Stimulated activated memory B cell treated with anti-CD40 and anti-IgM and Interleukin-4, amounts not matched to agents 10 μg/mL and 1 μg/mL and 100 μg/mL, for 72 hours (primary cell): ENCODE data around the gene CSE1L.
"Not testable (repeated sequence)": the region's sequence is repeated elsewhere in the genome, so short reads cannot be mapped to it uniquely, and the experiment has no call there.

Source experiments
- ATAC-seq: fragments of 150-1000 bp; cut with Tn5 transposase; 2 replicates; pipeline ENCODE4 v1.10.0; 2021
- H3K27ac Mint-ChIP-seq: one replicate; pipeline ENCODE4 v1.8.0; 2022; ENCODE audit warnings: mild to moderate bottlenecking, mixed read lengths
- H3K27me3 Mint-ChIP-seq: one replicate; pipeline ENCODE4 v1.8.0; 2022; ENCODE audit warnings: mixed read lengths
- H3K36me3 Mint-ChIP-seq: one replicate; pipeline ENCODE4 v1.8.0; 2022; ENCODE audit warnings: mixed read lengths
- H3K4me1 Mint-ChIP-seq: one replicate; pipeline ENCODE4 v1.8.0; 2022; ENCODE audit warnings: mixed read lengths
- H3K4me3 Mint-ChIP-seq: one replicate; pipeline ENCODE4 v1.8.0; 2022; ENCODE audit warnings: mild to moderate bottlenecking, moderate library complexity, mixed read lengths
- H3K9me3 Mint-ChIP-seq: one replicate; pipeline ENCODE4 v1.8.0; 2022; ENCODE audit warnings: mixed read lengths

Gene CSE1L

DNA sequence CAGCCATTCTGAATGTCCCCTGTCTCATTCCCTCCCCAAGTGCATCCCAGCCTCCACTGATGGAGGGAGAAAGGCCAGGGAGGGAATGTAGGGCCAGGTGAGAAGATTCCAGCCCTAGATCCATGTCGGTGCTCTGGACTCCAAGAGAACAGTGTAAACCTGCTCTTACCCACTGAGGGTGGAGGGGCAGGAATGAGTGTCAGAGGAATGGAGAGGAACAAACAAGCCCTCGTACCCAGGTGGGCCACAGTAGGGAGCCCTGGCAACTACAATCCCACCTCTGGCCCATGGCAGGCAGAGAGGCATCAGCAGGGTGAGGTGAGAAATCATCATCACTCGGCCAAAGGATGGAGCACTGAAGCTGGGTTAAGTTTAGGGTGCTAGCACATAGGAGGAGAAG, 87.5 kb downstream of the CSE1L start:
- peaks cover 43% of the 10 kb centered on the region for H3K36me3 Mint-ChIP-seq
- peaks cover 6% of the 10 kb centered on the region for H3K4me1 Mint-ChIP-seq
- peak overlapping the region; percentile 3 for H3K27ac Mint-ChIP-seq
- no peaks in the 10 kb centered on the region for H3K27me3 Mint-ChIP-seq
- no peak for ATAC-seq
- H3K4me3 Mint-ChIP-seq: no peak overlapping the region
- H3K9me3 Mint-ChIP-seq: no peaks in the 10 kb centered on the region

DNA sequence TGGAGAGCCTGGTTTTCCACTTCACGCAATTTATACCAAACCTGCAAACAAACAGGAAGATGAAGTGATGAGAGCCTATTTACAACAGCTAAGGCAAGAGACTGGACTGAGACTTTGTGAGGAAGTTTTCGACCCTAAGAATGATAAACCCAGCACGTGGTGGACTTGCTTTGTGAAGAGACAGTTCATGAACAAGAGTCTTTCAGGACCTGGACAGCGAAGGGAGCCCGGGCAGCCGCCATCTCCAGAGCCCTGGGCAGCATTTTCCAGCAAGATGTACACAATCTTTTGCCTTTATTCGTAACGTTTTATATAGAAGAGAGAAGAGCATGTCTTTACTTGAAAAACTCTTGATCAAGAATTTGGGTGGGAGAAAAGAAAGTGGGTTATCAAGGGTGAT, 88.7 kb downstream of the CSE1L start:
- not testable (repeated sequence) for ATAC-seq, H3K27me3 Mint-ChIP-seq, H3K27ac Mint-ChIP-seq, H3K4me1 Mint-ChIP-seq, H3K4me3 Mint-ChIP-seq, H3K9me3 Mint-ChIP-seq
- H3K36me3 Mint-ChIP-seq: peaks cover 50% of the 10 kb centered on the region

DNA sequence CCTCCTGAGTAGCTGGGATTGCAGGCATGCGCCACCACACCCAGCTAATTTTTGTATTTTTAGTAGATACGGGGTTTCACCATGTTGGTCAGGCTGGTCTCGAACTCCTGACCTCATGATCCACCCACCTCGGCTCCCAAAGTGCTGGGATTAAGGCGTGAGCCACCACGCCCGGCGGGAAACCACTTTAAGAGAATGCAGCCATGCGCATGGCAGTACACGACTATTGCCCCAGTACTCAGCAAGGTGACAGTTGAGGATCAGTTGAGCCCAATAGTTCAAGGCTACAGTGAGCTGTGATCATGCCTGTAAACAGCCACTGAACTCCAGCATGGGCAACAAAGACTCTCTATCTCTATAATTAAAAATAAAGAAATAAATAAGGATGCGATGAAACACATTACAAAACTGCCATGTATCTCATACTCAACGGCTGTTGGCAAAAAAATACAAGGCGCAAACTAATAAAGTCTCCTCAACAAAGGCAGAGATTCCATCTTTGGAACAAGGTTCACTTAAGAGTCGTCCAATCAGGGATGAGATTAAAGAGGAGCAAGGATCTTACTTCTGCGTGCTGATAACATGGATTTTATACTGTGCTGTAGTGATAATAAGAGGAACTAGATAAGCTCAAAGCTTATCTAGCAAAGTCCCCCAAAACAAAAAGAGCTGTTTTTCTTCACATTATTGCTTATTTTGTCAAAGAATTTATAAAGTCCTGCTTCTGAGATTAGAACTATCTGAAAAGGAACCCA, 90.9 kb downstream of the CSE1L start:
- Mint-ChIP-seq H3K4me1 (peaks cover 6% of the 10 kb centered on the region), H3K27ac (no peak overlapping the region), H3K36me3 (peaks cover 33% of the 10 kb centered on the region)

DNA sequence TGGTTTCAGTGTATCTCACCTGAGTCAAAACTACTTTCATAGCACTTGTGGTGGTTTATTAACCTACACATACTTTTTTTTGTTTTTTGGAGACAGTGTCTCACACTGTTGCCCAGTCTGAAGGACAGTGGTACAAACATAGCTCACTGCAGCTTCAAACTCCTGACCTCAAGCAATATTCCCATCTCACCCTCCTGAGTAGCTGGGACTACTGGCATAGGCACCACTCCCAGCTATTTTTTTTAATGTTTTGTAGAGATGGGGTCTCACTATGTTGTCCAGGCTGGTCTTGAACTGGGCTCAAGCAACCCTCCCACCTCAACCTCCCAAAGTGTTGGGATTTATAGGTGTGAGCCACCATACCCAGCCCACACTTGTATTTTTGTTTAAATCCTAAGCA, 92.3 kb downstream of the CSE1L start:
- Mint-ChIP-seq H3K36me3 (peaks cover 31% of the 10 kb centered on the region), H3K4me1 (peaks cover 6% of the 10 kb centered on the region), H3K4me3 (no peak overlapping the region), H3K27ac (no peak overlapping the region), H3K9me3 (no peaks in the 10 kb centered on the region), H3K27me3 (no peaks in the 10 kb centered on the region)
- ATAC-seq: no peak

More for the DNA sequence above, 90.9 kb downstream of the CSE1L start:
- Mint-ChIP-seq H3K27me3 (no peaks in the 10 kb centered on the region), H3K9me3 (no peaks in the 10 kb centered on the region), H3K4me3 (no peak overlapping the region)
- ATAC-seq: no peak

DNA sequence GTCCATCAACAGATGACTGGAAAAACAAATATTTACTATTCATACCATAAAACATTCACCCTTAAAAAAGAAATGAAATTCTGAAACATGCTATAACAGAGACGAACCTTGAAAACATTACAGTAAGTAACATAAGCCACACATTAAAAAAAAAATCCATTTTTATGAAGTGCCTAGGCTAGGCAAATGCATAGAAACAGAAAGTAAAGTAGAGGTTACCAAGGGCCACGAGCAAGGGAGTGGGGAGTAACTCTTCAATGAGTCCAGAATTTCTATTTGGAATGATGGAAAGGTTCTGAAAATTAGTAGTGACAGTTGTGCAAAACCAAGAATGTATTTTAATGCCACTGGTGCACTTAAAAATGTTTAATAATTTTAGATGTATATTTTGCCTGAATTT, 94.3 kb downstream of the CSE1L start:
- no peak for ATAC-seq
- peaks cover 6% of the 10 kb centered on the region for H3K4me1 Mint-ChIP-seq
- H3K9me3 Mint-ChIP-seq: no peaks in the 10 kb centered on the region
- no peaks in the 10 kb centered on the region for H3K27me3 Mint-ChIP-seq
- no peak overlapping the region for H3K27ac Mint-ChIP-seq
- H3K4me3 Mint-ChIP-seq: no peak overlapping the region
- peaks cover 28% of the 10 kb centered on the region for H3K36me3 Mint-ChIP-seq

DNA sequence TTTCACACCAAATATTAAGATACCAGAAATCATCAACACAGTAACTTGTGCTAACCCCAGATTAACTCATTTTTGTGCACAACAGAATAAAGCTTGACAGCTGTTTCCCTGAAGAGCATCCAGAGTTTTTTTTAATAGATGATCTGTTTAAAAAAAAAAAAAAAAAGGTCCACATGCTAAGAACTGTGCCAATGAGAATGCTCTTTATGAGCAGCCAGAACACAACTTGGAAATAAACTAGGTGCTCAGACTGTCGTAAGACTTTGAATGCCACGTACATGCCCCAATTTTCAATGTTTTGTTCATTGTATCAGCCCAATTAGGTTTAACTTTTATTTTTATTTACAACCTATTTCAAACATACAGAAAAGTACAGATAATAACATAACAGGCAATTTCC, 94.7 kb downstream of the CSE1L start:
- H3K27me3 Mint-ChIP-seq: no peaks in the 10 kb centered on the region
- H3K4me1 Mint-ChIP-seq: peaks cover 6% of the 10 kb centered on the region
- ATAC-seq: no peak
- no peak overlapping the region for H3K27ac Mint-ChIP-seq
- no peak overlapping the region for H3K4me3 Mint-ChIP-seq
- H3K9me3 Mint-ChIP-seq: no peaks in the 10 kb centered on the region
- peaks cover 28% of the 10 kb centered on the region for H3K36me3 Mint-ChIP-seq
